ENCODE data around the gene CTSL. TPM values are rescaled to one million over a fixed set of nuclear protein-coding genes. Genes with fewer than 3 reads are reported as not detected.

Gene CTSL
- polyA plus RNA-seq, 1 donor (not counting 4 experiments of a cell fraction or from before 2014, with no cell fraction given): 121 TPM

DNA sequence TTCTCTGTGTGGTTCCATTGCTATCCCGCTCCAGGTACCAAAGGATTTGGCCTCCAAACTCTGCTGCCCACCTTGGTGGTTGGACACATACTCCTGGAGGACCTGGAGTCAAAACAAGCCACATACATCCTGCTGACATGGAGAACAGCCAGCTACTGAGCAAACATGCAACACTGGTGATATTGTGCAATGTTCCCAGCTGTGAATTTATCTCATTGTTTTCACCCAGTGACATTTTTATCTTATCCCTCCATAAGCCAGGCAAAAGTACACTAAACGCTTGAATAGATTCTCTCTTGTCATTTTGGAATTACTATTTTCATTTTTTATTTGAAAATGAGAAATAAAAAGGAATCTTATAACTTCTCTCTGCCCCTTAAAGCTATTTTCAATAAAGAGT lies 11.1 kb upstream of the CTSL start:
- Histone ChIP-seq H3K9me1 (ENCODE audit: control insufficient read depth, extremely low read depth, insufficient read depth, low read length) (no peaks in the 10 kb centered on the region), H3K79me2 (ENCODE audit: control insufficient read depth, insufficient read depth, low read length) (no peaks in the 10 kb centered on the region), H4K20me1 (ENCODE audit: control insufficient read depth, extremely low read depth, insufficient read depth, low read length) (no peaks in the 10 kb centered on the region), H3K9me3 (ENCODE audit: control insufficient read depth, low read depth, low read length) (no peaks in the 10 kb centered on the region), H3K4me3 (ENCODE audit: control insufficient read depth in 2 of 3, extremely low read depth in 1 of 3, insufficient read depth in 2 of 3, low read depth in 1 of 3, low read length in 3 of 3) (no peak overlapping the region), H3K4me2 (ENCODE audit: control insufficient read depth, extremely low read depth, insufficient read depth, low read depth, low read length) (no peak overlapping the region), H3K27me3 (ENCODE audit: control insufficient read depth, extremely low read depth, insufficient read depth, low read length) (no peaks in the 10 kb centered on the region), H3K4me1 (ENCODE audit: control insufficient read depth, extremely low read depth, insufficient read depth, low read length) (peaks cover 31% of the 10 kb centered on the region), H2AFZ (ENCODE audit: control insufficient read depth, low read length) (no peak overlapping the region), H3K9ac (ENCODE audit: control insufficient read depth, extremely low read depth, insufficient read depth, low read length) (no peak overlapping the region), H3K36me3 (ENCODE audit: control insufficient read depth in 2 of 2, extremely low read depth in 1 of 2, insufficient read depth in 2 of 2, low read length in 2 of 2) (no peaks in the 10 kb centered on the region), H3K27ac (ENCODE audit: control insufficient read depth, insufficient read depth, low read length) (no peak overlapping the region)
- FAIRE-seq (no peak), DNase-seq (ENCODE audit: low read depth, low spot score) (no peak)
- TF ChIP-seq EZH2 (IDR thresholded peaks at IDR 0.05; ENCODE audit: low read length): no peak
- TF ChIP-seq, protein P1, sequence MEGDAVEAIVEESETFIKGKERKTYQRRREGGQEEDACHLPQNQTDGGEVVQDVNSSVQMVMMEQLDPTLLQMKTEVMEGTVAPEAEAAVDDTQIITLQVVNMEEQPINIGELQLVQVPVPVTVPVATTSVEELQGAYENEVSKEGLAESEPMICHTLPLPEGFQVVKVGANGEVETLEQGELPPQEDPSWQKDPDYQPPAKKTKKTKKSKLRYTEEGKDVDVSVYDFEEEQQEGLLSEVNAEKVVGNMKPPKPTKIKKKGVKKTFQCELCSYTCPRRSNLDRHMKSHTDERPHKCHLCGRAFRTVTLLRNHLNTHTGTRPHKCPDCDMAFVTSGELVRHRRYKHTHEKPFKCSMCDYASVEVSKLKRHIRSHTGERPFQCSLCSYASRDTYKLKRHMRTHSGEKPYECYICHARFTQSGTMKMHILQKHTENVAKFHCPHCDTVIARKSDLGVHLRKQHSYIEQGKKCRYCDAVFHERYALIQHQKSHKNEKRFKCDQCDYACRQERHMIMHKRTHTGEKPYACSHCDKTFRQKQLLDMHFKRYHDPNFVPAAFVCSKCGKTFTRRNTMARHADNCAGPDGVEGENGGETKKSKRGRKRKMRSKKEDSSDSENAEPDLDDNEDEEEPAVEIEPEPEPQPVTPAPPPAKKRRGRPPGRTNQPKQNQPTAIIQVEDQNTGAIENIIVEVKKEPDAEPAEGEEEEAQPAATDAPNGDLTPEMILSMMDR (optimal IDR thresholded peaks at IDR 0.05 in 1 of 3, IDR thresholded peaks at IDR 0.05 in 1 of 3, conservative IDR thresholded peaks at IDR 0.05 in 1 of 3; ENCODE audit: extremely low read depth in 1 of 3, insufficient read depth in 2 of 3, low read length in 3 of 3): no peak
- dilution Hi-C loops (cut with MboI; ENCODE audit: extremely low pct_ligation_motif_present, low sequenced_read_pairs): loop anchor here (25.0 kb wide), 1 partner anchor 97 kb away; no protein-coding TSS in a partner anchor

DNA sequence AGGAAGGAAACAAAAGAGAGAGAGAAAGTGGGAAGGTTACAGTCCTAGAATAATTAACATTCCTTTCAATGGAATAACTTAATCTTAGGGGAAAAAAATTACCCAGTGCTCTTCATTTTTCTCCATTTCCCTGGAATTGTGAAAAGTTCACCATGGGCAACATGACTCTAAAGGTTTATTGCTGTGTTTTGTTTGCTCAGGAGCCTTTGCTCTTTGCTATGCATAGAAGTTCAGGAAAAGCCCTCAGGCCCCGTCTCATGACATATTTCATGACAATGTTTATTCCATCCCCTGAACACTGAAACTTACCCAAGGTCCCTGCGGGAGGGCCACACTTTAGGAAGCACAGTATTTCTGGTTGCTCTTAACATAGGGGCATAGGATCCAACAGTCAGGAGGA lies 9.8 kb upstream of the CTSL start:
- no peak overlapping the region for H3K4me2 ChIP-seq (ENCODE audit: control insufficient read depth, extremely low read depth, insufficient read depth, low read depth, low read length)
- no peak for TF ChIP-seq EZH2 (IDR thresholded peaks at IDR 0.05; ENCODE audit: low read length)
- TF ChIP-seq, protein P1 (optimal IDR thresholded peaks at IDR 0.05 in 1 of 3, IDR thresholded peaks at IDR 0.05 in 1 of 3, conservative IDR thresholded peaks at IDR 0.05 in 1 of 3; ENCODE audit: extremely low read depth in 1 of 3, insufficient read depth in 2 of 3, low read length in 3 of 3): no peak
- H3K9ac ChIP-seq (ENCODE audit: control insufficient read depth, extremely low read depth, insufficient read depth, low read length): no peak overlapping the region
- H3K4me1 ChIP-seq (ENCODE audit: control insufficient read depth, extremely low read depth, insufficient read depth, low read length): peaks cover 31% of the 10 kb centered on the region
- no peaks in the 10 kb centered on the region for H3K9me3 ChIP-seq (ENCODE audit: control insufficient read depth, low read depth, low read length)
- dilution Hi-C loops (cut with MboI; ENCODE audit: extremely low pct_ligation_motif_present, low sequenced_read_pairs): loop anchor here (25.0 kb wide), 1 partner anchor 96 kb away; no protein-coding TSS in a partner anchor
- H3K9me1 ChIP-seq (ENCODE audit: control insufficient read depth, extremely low read depth, insufficient read depth, low read length): no peaks in the 10 kb centered on the region
- no peaks in the 10 kb centered on the region for H4K20me1 ChIP-seq (ENCODE audit: control insufficient read depth, extremely low read depth, insufficient read depth, low read length)
- FAIRE-seq (no peak), DNase-seq (ENCODE audit: low read depth, low spot score) (no peak)
- no peaks in the 10 kb centered on the region for H3K79me2 ChIP-seq (ENCODE audit: control insufficient read depth, insufficient read depth, low read length)
- H3K4me3 ChIP-seq (ENCODE audit: control insufficient read depth in 2 of 3, extremely low read depth in 1 of 3, insufficient read depth in 2 of 3, low read depth in 1 of 3, low read length in 3 of 3): no peak overlapping the region
- H3K36me3 ChIP-seq (ENCODE audit: control insufficient read depth in 2 of 2, extremely low read depth in 1 of 2, insufficient read depth in 2 of 2, low read length in 2 of 2): no peaks in the 10 kb centered on the region
- no peak overlapping the region for H2AFZ ChIP-seq (ENCODE audit: control insufficient read depth, low read length)
- H3K27me3 ChIP-seq (ENCODE audit: control insufficient read depth, extremely low read depth, insufficient read depth, low read length): no peaks in the 10 kb centered on the region
- H3K27ac ChIP-seq (ENCODE audit: control insufficient read depth, insufficient read depth, low read length): no peak overlapping the region

Data from keratinocyte (primary cell).